GM21825 (cell line): Measurements from ENCODE around the gene DSN1.

ENCODE experiments used
- ATAC-seq: cut with Tn5 transposase; IDR thresholded peaks from one replicate; pipeline ENCODE4 v1.9.1; 2021; ENCODE audit warnings: mild to moderate bottlenecking, moderate library complexity; ENCODE audit not compliant: unreplicated experiment

Gene DSN1

GRCh38 chr20:36796117-36796516 is 22.6 kb upstream of the DSN1 start:
- no peak for ATAC-seq

GRCh38 chr20:36795691-36796090 is 22.1 kb upstream of the DSN1 start:
- no peak for ATAC-seq

GRCh38 chr20:36794116-36794474 is 20.5 kb upstream of the DSN1 start:
- ATAC-seq, result no peak

GRCh38 chr20:36793294-36794115 is 19.9 kb upstream of the DSN1 start:
- no peak for ATAC-seq

GRCh38 chr20:36792422-36792821 is 18.9 kb upstream of the DSN1 start:
- no peak for ATAC-seq

- no peak for ATAC-seq
Measured at GRCh38 chr20:36791862-36792261, 18.3 kb upstream of the DSN1 start.

- ATAC-seq, result no peak
Measured at GRCh38 chr20:36786663-36787062, 13.1 kb upstream of the DSN1 start.

GRCh38 chr20:36786246-36786645 is 12.7 kb upstream of the DSN1 start:
- ATAC-seq, result no peak

- no peak for ATAC-seq
Measured at GRCh38 chr20:36785308-36785707, 11.7 kb upstream of the DSN1 start.

- no peak for ATAC-seq
Measured at GRCh38 chr20:36784900-36785299, 11.3 kb upstream of the DSN1 start.

- ATAC-seq, result no peak
Measured at GRCh38 chr20:36784116-36784515, 10.6 kb upstream of the DSN1 start.

- ATAC-seq, result no peak
Measured at GRCh38 chr20:36779656-36780025, 6.1 kb upstream of the DSN1 start.

GRCh38 chr20:36778831-36779655 is 5.5 kb upstream of the DSN1 start:
- ATAC-seq, result no peak

GRCh38 chr20:36777576-36777975 is 4.0 kb upstream of the DSN1 start:
- ATAC-seq, result no peak

- ATAC-seq, result no peak
Measured at GRCh38 chr20:36777167-36777566, 3.6 kb upstream of the DSN1 start.

GRCh38 chr20:36775826-36776225 is 2.3 kb upstream of the DSN1 start:
- ATAC-seq, result no peak

- no peak for ATAC-seq
Measured at GRCh38 chr20:36775196-36775595, 1.6 kb upstream of the DSN1 start.

- ATAC-seq, result no peak
Measured at GRCh38 chr20:36773107-36773596, 411 bp downstream of the DSN1 start.

- ATAC-seq, result no peak
Measured at GRCh38 chr20:36770680-36771079, 2.9 kb downstream of the DSN1 start.

- no peak for ATAC-seq
Measured at GRCh38 chr20:36768768-36769430, 4.7 kb downstream of the DSN1 start.

GRCh38 chr20:36761125-36761524 is 12.4 kb downstream of the DSN1 start:
- ATAC-seq, result no peak

GRCh38 chr20:36760647-36761046 is 12.9 kb downstream of the DSN1 start:
- ATAC-seq, result no peak
